HG02763 (cell line): ENCODE results near the gene MAP4.

Experiments
- ATAC-seq: cut with Tn5 transposase; IDR thresholded peaks from one replicate; pipeline ENCODE4 v1.9.1; 2021; ENCODE audit warnings: mild to moderate bottlenecking, moderate library complexity; ENCODE audit not compliant: unreplicated experiment

The MAP4 gene

GRCh38 chr3:47867451-47868044 lies 148.7 kb downstream of the MAP4 start:
- no peak for ATAC-seq

GRCh38 chr3:47865192-47865591 lies 151.0 kb downstream of the MAP4 start:
- no peak for ATAC-seq

- ATAC-seq: no peak
These were observed 152.7 kb downstream of the MAP4 start for GRCh38 chr3:47863391-47864128.

- ATAC-seq: no peak
These were observed 156.1 kb downstream of the MAP4 start for GRCh38 chr3:47859956-47860605.

- ATAC-seq: no peak
These were observed 159.1 kb downstream of the MAP4 start for GRCh38 chr3:47857151-47857550.

GRCh38 chr3:47856669-47857068 lies 159.5 kb downstream of the MAP4 start:
- ATAC-seq: no peak

- ATAC-seq: no peak
These were observed 160.5 kb downstream of the MAP4 start for GRCh38 chr3:47855461-47856383.

GRCh38 chr3:47854720-47855455 lies 161.3 kb downstream of the MAP4 start:
- no peak for ATAC-seq

- no peak for ATAC-seq
These were observed 161.9 kb downstream of the MAP4 start for GRCh38 chr3:47854267-47854666.

- no peak for ATAC-seq
These were observed 163.3 kb downstream of the MAP4 start for GRCh38 chr3:47852604-47853602.

- ATAC-seq: no peak
These were observed 164.2 kb downstream of the MAP4 start for GRCh38 chr3:47851888-47852603.

GRCh38 chr3:47850564-47851410 lies 165.4 kb downstream of the MAP4 start:
- no peak for ATAC-seq

GRCh38 chr3:47849699-47850563 lies 166.3 kb downstream of the MAP4 start:
- ATAC-seq: no peak

- no peak for ATAC-seq
These were observed 167.0 kb downstream of the MAP4 start for GRCh38 chr3:47849186-47849698.

- no peak for ATAC-seq
These were observed 167.6 kb downstream of the MAP4 start for GRCh38 chr3:47848599-47849117.

GRCh38 chr3:47847801-47848518 lies 168.3 kb downstream of the MAP4 start:
- no peak for ATAC-seq
